Activated CD4-positive, alpha-beta memory T cell treated with anti-CD3 and anti-CD28 coated beads, Interleukin-2, amount 10 ng/mL, durations not matched to agents 7 days and 5 days (primary cell): ENCODE results near the gene PCDH12. TPM values are rescaled to one million over a fixed set of nuclear protein-coding genes. Genes with fewer than 3 reads are reported as not detected.
A peak's percentile ranks its signal among the peaks of the same experiment; 100 is the strongest.

Experiments
- CTCF ChIA-PET: fragments of 350-600 bp; sonication (Branson Sonifier 250); formaldehyde crosslinking; loops from one replicate; lab custom pipeline; 2021; ENCODE audit warnings: antibody characterized with exemption, inconsistent platforms; lab: Charles Lee
- POLR2A ChIA-PET: fragments of 350-600 bp; sonication (Branson Sonifier 250); formaldehyde crosslinking; loops from one replicate; lab custom pipeline; 2021; ENCODE audit warnings: antibody characterized with exemption; lab: Charles Lee
- DNase-seq: peaks from one replicate; pipeline ENCODE4 v3.0.0-alpha.2; 2020
- H3K27ac Mint-ChIP-seq: one replicate; pipeline ENCODE4 v1.8.0; 2021; ENCODE audit warnings: mild to moderate bottlenecking, mixed read lengths
- H3K27me3 Mint-ChIP-seq: one replicate; pipeline ENCODE4 v1.8.0; 2021; ENCODE audit warnings: mixed read lengths
- H3K36me3 Mint-ChIP-seq: one replicate; pipeline ENCODE4 v1.8.0; 2021; ENCODE audit warnings: low read depth, mixed read lengths
- H3K4me1 Mint-ChIP-seq: one replicate; pipeline ENCODE4 v1.8.0; 2021; ENCODE audit warnings: mixed read lengths
- H3K4me3 Mint-ChIP-seq: one replicate; pipeline ENCODE4 v1.8.0; 2021; ENCODE audit warnings: mild to moderate bottlenecking, mixed read lengths
- H3K9me3 Mint-ChIP-seq: one replicate; pipeline ENCODE4 v1.8.0; 2021; ENCODE audit warnings: mixed read lengths
- total RNA-seq, 2 experiments: library from RNA; stranded (reverse); gene quantifications; one replicate each; pipeline ENCODE4 v1.2.3, GENCODE V29; 2021

Gene PCDH12
- total RNA-seq, 2 experiments from 2014 or later: 2.0 to 2.2 TPM

GRCh38 chr5:141949511-141949910, 8.5 kb downstream of the PCDH12 start:
- POLR2A ChIA-PET: no interaction called here
- Mint-ChIP-seq H3K27ac (no peak overlapping the region), H3K27me3 (no peaks in the 10 kb centered on the region), H3K9me3 (no peaks in the 10 kb centered on the region), H3K36me3 (peaks cover 3% of the 10 kb centered on the region), H3K4me3 (no peak overlapping the region), H3K4me1 (peaks cover 27% of the 10 kb centered on the region)
- CTCF ChIA-PET: interaction anchor here (9.9 kb wide), 1 partner anchor 9 kb away, joined by 72 read pairs; the partner anchor contains the start of gene PCDH12
- DNase-seq: no peak

DNA sequence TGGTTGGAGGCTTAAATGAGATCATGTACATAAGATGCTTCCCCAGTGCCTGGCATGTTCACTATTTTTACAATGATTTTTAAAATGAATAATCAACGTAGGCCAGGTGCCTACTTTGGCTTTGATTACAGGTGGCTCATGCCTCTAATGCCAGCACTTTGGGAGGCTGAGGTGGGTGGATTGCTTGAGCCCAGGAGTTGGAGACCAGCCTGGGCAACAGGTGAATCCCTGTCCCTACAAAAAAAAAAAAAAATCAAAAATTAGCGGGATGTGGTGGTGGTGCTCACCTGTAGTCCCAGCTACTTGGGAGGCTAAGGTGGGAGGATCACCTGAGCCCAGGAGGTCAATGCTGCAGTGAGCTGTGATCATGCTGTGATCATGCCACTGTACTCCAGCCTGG, 9.2 kb downstream of the PCDH12 start:
- Mint-ChIP-seq H3K4me3 (no peak overlapping the region), H3K27me3 (no peaks in the 10 kb centered on the region), H3K27ac (no peak overlapping the region), H3K9me3 (no peaks in the 10 kb centered on the region), H3K4me1 (peaks cover 21% of the 10 kb centered on the region), H3K36me3 (peaks cover 3% of the 10 kb centered on the region)
- POLR2A ChIA-PET: interaction anchor here (1.1 kb wide), 1 partner anchor 9 kb away, joined by 3 read pairs; the partner anchor contains the start of gene PCDH12
- CTCF ChIA-PET: interaction anchor here (9.9 kb wide), 1 partner anchor 10 kb away, joined by 72 read pairs; the partner anchor contains the start of gene PCDH12
- DNase-seq: no peak

GRCh38 chr5:141947316-141947715, 10.7 kb downstream of the PCDH12 start:
- POLR2A ChIA-PET: interaction anchor here (1.1 kb wide), 1 partner anchor 11 kb away, joined by 4 read pairs; the partner anchor contains the start of gene PCDH12
- no peak overlapping the region for H3K27ac Mint-ChIP-seq

GRCh38 chr5:141945511-141946051, 12.4 kb downstream of the PCDH12 start:
- no peaks in the 10 kb centered on the region for H3K9me3 Mint-ChIP-seq
- no peak overlapping the region for H3K27ac Mint-ChIP-seq
- peaks cover 4% of the 10 kb centered on the region for H3K36me3 Mint-ChIP-seq
- peaks cover 17% of the 10 kb centered on the region for H3K4me1 Mint-ChIP-seq
- H3K4me3 Mint-ChIP-seq: no peak overlapping the region
- H3K27me3 Mint-ChIP-seq: no peaks in the 10 kb centered on the region
- ChIA-PET POLR2A (interaction anchor here (0.7 to 1.5 kb wide), 3 partner anchors 12 to 24 kb away, joined by 3 to 4 read pairs (median 3); partner anchors contain the start of genes PCDH12 and RNF14), CTCF (interaction anchor here (9.9 kb wide), 1 partner anchor 13 kb away, joined by 72 read pairs; the partner anchor contains the start of gene PCDH12)
- no peak for DNase-seq

More at GRCh38 chr5:141947316-141947715, 10.7 kb downstream of the PCDH12 start:
- H3K4me3 Mint-ChIP-seq: no peak overlapping the region
- H3K36me3 Mint-ChIP-seq: peaks cover 3% of the 10 kb centered on the region
- peaks cover 20% of the 10 kb centered on the region for H3K4me1 Mint-ChIP-seq
- no peaks in the 10 kb centered on the region for H3K9me3 Mint-ChIP-seq
- H3K27me3 Mint-ChIP-seq: no peaks in the 10 kb centered on the region
- no peak for DNase-seq
- CTCF ChIA-PET: interaction anchor here (0.5 to 9.9 kb wide), 4 partner anchors 12 to 476 kb away, joined by 3 to 72 read pairs (median 3); partner anchors contain the start of genes PCDH12 and RNF14

DNA sequence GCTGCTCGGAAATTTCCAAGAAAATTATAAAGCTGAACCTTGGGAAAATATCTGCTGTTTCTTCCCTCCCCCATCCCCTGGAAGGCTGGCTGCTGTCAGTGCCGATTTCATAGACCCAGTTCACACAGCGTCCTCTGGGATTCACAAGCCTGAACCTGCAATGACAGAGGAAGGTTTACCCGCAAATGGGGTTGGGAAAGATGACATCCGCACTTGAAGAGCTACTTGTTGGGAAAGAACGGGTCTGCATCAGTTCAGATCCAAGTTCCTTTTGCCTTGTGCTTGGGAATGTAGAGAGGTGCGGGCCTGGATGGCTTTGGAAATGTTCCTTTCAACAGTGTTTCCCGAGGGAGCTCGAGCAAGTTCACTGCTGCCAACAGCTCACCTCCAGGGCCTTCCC, 13.9 kb downstream of the PCDH12 start:
- no peaks in the 10 kb centered on the region for H3K9me3 Mint-ChIP-seq
- CTCF ChIA-PET: interaction anchor here (2.1 to 9.9 kb wide), 3 partner anchors 15 to 280 kb away, joined by 7 to 72 read pairs (median 8); partner anchors contain the start of genes PCDH12 and RNF14
- H3K27ac Mint-ChIP-seq: no peak overlapping the region
- peaks cover 16% of the 10 kb centered on the region for H3K36me3 Mint-ChIP-seq
- peaks cover 23% of the 10 kb centered on the region for H3K4me1 Mint-ChIP-seq
- H3K4me3 Mint-ChIP-seq: no peak overlapping the region
- DNase-seq: no peak
- no peaks in the 10 kb centered on the region for H3K27me3 Mint-ChIP-seq
- POLR2A ChIA-PET: interaction anchor here (0.8 to 2.5 kb wide), 3 partner anchors 14 to 307 kb away, joined by 3 to 11 read pairs (median 3); partner anchors contain the start of genes DELE1, HDAC3 and RELL2

- Mint-ChIP-seq H3K4me1 (peaks cover 23% of the 10 kb centered on the region), H3K27me3 (no peaks in the 10 kb centered on the region), H3K4me3 (no peak overlapping the region), H3K36me3 (peaks cover 21% of the 10 kb centered on the region), H3K27ac (no peak overlapping the region), H3K9me3 (no peaks in the 10 kb centered on the region)
- DNase-seq: no peak
- ChIA-PET POLR2A (interaction anchor here (0.8 to 2.5 kb wide), 3 partner anchors 10 to 27 kb away, joined by 3 to 12 read pairs (median 11); partner anchors contain the start of genes DELE1 and RNF14), CTCF (interaction anchor here (1.0 to 9.9 kb wide), 4 partner anchors 9 to 278 kb away, joined by 3 to 72 read pairs (median 12); partner anchors contain the start of gene PCDH12)
Measured at GRCh38 chr5:141942185-141942857, 15.7 kb downstream of the PCDH12 start.

GRCh38 chr5:141941779-141942178, 16.2 kb downstream of the PCDH12 start:
- Mint-ChIP-seq H3K27ac (no peak overlapping the region), H3K27me3 (no peaks in the 10 kb centered on the region), H3K9me3 (no peaks in the 10 kb centered on the region), H3K36me3 (peaks cover 21% of the 10 kb centered on the region), H3K4me1 (peaks cover 23% of the 10 kb centered on the region), H3K4me3 (no peak overlapping the region)
- ChIA-PET POLR2A (interaction anchor here (0.8 to 2.5 kb wide), 5 partner anchors 10 to 273 kb away, joined by 3 to 12 read pairs (median 3); partner anchors contain the start of genes DELE1 and RNF14), CTCF (interaction anchor here (1.0 to 9.9 kb wide), 5 partner anchors 8 to 277 kb away, joined by 3 to 72 read pairs (median 15); partner anchors contain the start of genes PCDH12 and RNF14)
- DNase-seq: no peak

- Mint-ChIP-seq H3K4me1 (peaks cover 23% of the 10 kb centered on the region), H3K27me3 (no peaks in the 10 kb centered on the region), H3K4me3 (no peak overlapping the region), H3K36me3 (peaks cover 21% of the 10 kb centered on the region), H3K27ac (peak overlapping the region; percentile 52), H3K9me3 (no peaks in the 10 kb centered on the region)
- ChIA-PET CTCF (interaction anchor here (1.0 to 9.9 kb wide), 5 partner anchors 18 to 250 kb away, joined by 3 to 72 read pairs (median 15); partner anchors contain the start of genes PCDH12 and RNF14), POLR2A (interaction anchor here (1.2 to 2.0 kb wide), 4 partner anchors 12 to 272 kb away, joined by 3 to 12 read pairs (median 3); partner anchors contain the start of gene RNF14)
- DNase-seq: no peak
Measured at GRCh38 chr5:141941307-141941706, 16.7 kb downstream of the PCDH12 start.

DNA sequence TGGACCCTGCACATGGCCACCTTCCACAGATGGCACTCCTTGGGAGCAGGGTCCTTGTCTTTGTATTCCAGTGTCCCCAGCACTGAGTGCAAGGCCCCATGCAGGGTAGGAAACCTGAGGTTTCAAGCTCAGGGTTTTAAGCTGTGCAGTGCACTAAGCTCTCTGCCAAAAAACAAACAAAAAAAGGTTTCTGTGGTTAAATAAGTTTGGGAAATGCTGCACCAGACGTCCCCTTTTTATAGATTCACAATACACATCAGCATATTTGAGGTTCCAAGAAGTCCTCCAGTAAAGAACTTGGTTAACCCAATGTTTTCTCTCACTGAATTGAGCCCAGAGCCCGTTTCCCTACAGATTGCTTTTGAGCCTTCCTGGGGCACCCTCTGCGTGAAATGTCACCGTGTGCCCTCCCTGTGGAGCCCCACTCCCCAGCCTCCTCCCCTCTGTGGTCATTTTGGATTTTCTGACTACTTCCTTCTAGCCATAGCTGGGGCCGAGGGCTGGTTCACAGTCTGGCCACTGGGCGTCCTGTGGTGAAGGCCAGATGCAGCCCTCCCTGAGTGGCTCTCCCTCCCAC, 17.2 kb downstream of the PCDH12 start:
- peak overlapping the region; percentile 52 for H3K27ac Mint-ChIP-seq
- H3K36me3 Mint-ChIP-seq: peaks cover 24% of the 10 kb centered on the region
- H3K27me3 Mint-ChIP-seq: no peaks in the 10 kb centered on the region
- ChIA-PET CTCF (interaction anchor here (1.0 to 9.9 kb wide), 6 partner anchors 18 to 249 kb away, joined by 3 to 72 read pairs (median 10); partner anchors contain the start of genes PCDH12 and RNF14), POLR2A (interaction anchor here (0.9 to 2.0 kb wide), 6 partner anchors 13 to 272 kb away, joined by 3 to 12 read pairs (median 4); partner anchors contain the start of genes DELE1, PCDH12 and RNF14)
- peaks cover 23% of the 10 kb centered on the region for H3K4me1 Mint-ChIP-seq
- no peaks in the 10 kb centered on the region for H3K9me3 Mint-ChIP-seq
- H3K4me3 Mint-ChIP-seq: no peak overlapping the region
- DNase-seq: no peak

- Mint-ChIP-seq H3K27me3 (no peaks in the 10 kb centered on the region), H3K36me3 (peaks cover 55% of the 10 kb centered on the region), H3K9me3 (no peaks in the 10 kb centered on the region), H3K4me3 (no peak overlapping the region), H3K4me1 (peaks cover 10% of the 10 kb centered on the region), H3K27ac (no peak overlapping the region)
- ChIA-PET POLR2A (interaction anchor here (1.5 kb wide), 1 partner anchor 23 kb away, joined by 3 read pairs; the partner anchor contains the start of gene PCDH12), CTCF (interaction anchor here (1.7 kb wide), 1 partner anchor 25 kb away, joined by 4 read pairs; no protein-coding TSS in a partner anchor)
- DNase-seq: no peak
Measured at GRCh38 chr5:141935538-141935937, 22.5 kb downstream of the PCDH12 start.

DNA sequence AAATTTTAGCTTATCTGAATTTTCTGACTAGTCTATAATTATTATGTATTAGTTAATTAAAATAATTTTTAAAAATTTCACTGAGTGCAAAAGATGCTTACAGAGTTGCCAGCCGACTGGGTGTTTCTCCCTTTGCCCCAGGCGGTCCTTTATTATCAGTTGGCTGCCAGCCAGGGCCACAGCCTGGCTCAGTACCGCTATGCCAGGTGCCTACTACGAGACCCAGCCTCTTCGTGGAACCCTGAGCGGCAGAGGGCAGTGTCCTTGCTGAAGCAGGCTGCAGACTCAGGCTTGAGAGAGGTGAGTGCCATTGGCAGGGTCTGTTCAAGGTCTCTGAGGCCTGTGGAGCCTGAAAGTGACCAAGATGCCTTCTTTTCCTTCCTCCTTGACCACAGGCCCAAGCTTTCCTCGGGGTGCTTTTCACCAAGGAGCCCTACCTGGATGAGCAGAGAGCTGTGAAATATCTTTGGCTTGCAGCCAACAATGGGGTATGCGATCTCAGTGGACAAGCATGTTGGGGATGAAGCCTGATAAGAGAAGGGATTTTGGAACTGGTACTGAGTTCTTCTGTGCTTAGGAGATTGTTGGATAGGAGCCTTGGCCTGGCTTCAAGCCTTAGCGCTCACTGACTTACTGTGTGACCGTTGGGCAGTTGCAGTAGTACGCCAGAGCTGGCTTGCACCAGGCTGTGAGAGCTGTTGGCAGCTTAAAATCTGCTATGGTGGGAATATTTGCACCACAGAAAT, 23.7 kb downstream of the PCDH12 start:
- H3K36me3 Mint-ChIP-seq: peaks cover 57% of the 10 kb centered on the region
- ChIA-PET POLR2A (interaction anchor here (1.5 to 1.9 kb wide), 2 partner anchors 11 to 24 kb away, joined by 3 to 7 read pairs; partner anchors contain the start of genes DELE1 and PCDH12), CTCF (interaction anchor here (1.3 kb wide), 1 partner anchor 8 kb away, joined by 3 read pairs; no protein-coding TSS in a partner anchor)
- H3K9me3 Mint-ChIP-seq: no peaks in the 10 kb centered on the region
- no peaks in the 10 kb centered on the region for H3K27me3 Mint-ChIP-seq
- H3K4me1 Mint-ChIP-seq: no peaks in the 10 kb centered on the region
- DNase-seq: no peak
- H3K4me3 Mint-ChIP-seq: no peak overlapping the region
- H3K27ac Mint-ChIP-seq: no peak overlapping the region
